ENCODE data around the gene AP3B2. TPM values are rescaled to one million over a fixed set of nuclear protein-coding genes. Genes with fewer than 3 reads are reported as not detected.

The AP3B2 gene
- 1.1 TPM in 1 of 2 replicates, not detected in the other for total RNA-seq

GRCh38 chr15:82709421-82710207, at the start of gene AP3B2:
TSS of gene AP3B2 (minus strand) at chr15:82709875. CDS start at chr15:82709706, 169 bp downstream.

GRCh38 chr15:82647045-82647834, 62.4 kb downstream of the AP3B2 start, which contains the start of gene CPEB1:
TSS of gene CPEB1 (minus strand) at chr15:82647363. CDS start at chr15:82628459, 18,904 bp downstream.

Other genes with a start within 250 kb of the AP3B2 start
- 4,407 and 4,635 TPM in 2 replicates for gene RPS17, start 169.4 kb downstream of the AP3B2 start, total RNA-seq
- not detected in 2 replicates for gene CPEB1, start 62.5 kb downstream of the AP3B2 start, total RNA-seq
- not detected in 2 replicates for gene FSD2, start 96.2 kb upstream of the AP3B2 start, total RNA-seq
- 5.3 and 7.2 TPM in 2 replicates for gene WHAMM, start 99.8 kb upstream of the AP3B2 start, total RNA-seq
- 50.9 and 56.5 TPM in 2 replicates for gene HOMER2, start 242.8 kb upstream of the AP3B2 start, total RNA-seq